Renal pelvis (tissue), 4 donors: ENCODE measurements around the gene VASH1. TPM values are rescaled to one million over a fixed set of nuclear protein-coding genes. Genes with fewer than 3 reads are reported as not detected.

Experiments
- DNase-seq: peaks from one replicate; pipeline ENCODE4 v3.0.0-alpha.2; 2013
- polyA plus RNA-seq, 3 donors: library from polyadenylated mRNA; unstranded; fragments of 120-200 nt; gene quantifications; one replicate each; pipeline ENCODE4 v1.2.1, GENCODE V29; 2013; ENCODE audit not compliant: insufficient read length in 3 of 3

Gene VASH1
- polyA plus RNA-seq, 3 donors: 36.7 to 44.5 (median 41.4) TPM

DNA sequence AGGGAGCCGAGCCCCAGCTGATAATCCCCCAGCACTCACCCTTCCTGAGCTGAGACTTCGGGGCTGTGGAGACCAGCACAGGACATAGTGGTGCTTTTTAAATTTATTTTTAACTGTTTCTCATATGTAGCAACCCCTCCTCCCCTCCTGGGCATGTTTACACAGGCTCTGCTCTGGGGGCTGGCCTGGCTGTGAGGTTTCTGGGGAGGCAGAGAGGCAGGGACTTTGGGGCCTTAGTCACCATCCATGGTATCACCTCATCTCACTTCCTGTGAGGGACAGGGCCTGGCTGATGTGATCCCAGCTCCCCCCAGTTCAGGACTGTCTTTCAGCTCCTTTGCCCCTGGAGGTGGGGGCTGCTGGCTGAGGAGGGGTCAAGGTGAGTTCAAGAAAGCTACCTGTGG, 20.4 kb downstream of the VASH1 start:
- no peak for DNase-seq

DNA sequence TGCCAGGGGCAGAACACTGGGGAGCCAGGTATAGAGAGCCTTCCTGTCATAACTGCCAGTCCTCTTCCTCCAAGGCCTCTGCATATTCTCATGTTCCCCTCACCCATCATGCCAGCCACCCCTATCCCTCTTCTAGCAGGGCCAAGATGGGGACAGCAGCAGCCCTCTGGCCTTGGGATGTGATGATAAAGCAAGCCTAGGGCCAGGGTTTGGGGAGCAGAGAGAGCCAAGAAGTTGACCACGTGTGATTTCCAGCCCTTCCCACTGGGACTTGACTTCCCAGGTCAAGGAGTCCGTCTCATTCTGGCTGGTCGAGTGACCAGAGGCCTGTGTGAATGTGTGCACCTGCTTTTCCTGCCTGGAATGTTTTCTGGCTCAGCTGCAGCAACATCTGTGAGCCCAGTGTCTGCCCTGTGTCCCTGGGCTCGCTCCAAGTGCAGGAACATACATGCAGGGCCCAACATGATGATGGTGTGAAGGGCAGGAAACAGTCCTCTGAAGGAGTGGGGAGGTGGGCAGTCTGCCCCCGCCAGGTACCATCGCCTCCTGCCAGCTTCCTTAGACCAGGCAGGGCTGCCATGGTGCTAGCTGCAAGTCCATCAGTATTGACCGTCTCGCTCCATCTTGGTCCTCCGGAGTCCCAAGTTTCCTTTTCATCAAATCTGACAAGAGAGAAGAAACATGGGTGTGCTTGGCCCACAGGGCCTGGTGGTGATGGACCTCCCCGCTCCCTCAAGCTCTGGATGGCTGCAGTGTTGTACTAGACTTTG, 21.0 kb downstream of the VASH1 start:
- no peak for DNase-seq

GRCh38 chr14:76782885-76783566, 21.8 kb downstream of the VASH1 start:
- no peak for DNase-seq

DNA sequence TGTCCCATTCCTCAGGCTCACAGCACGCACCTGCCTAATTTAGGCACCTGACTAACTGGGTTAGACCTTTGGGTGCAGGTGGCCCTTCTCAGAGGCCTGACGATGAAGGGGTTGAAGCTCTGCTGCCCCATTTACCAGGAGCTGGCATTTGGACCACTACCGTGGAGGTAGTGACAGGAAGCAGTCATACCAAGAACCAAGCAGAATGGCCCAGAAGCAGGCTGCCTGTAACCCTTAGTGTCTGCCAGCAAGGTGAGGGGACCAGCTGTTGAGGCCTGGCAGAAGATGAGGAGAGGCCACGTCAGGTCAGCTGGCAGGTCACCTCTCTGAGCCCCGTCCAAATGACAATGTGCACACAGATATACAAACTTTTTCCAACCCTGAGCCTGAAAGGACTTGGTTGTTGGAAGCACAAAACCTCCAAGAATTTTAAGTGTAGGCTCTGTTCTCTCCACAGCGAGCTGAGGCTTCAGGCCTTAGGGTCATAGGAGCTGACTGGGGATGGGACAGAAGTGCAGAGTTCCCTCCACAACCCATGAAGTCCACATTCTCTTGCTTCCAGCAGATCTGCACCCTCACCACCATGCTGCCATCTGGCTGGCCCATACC, 23.1 kb downstream of the VASH1 start:
- DNase-seq: no peak

DNA sequence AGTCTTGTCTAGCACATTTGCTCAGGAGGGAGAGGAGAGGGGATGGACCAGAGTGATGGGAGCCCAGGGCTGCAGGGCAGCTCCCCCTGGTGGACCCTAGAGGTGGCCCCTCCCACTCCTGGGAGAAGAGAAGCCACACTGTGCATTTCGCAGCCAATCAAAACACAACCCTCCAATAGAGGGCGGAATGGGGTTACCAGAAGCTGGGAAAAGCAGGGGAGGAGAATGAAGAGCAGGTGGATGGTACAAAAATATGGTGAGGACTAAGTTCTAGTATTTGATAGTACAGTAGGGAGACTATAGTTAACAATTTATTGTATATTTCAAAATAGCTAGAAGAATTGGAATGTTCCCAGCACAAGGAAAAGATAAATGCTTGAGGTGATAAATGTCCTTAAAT, 23.6 kb downstream of the VASH1 start:
- peak; percentile 78 for DNase-seq

DNA sequence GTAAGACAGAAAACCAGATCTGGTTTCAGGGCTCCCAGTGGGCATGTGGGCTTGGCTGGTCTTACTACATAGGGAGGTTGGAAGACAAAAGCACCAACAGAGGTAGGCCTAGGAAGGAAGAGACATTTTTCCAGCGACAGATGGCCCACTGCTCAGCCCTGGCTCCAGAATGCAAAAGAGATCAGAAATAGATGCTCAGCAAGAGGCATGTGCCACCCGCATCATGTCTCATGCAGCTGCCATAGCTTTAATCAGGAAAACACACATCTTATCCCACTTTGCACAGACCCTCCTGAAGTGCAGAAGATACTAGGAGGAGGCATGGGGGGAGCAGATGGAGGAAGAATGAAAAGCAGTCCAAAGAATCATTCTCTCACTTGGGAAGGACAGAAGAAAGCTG, 25.3 kb downstream of the VASH1 start:
- DNase-seq: no peak

- DNase-seq: no peak
Observed at GRCh38 chr14:76792422-76792821, 31.2 kb downstream of the VASH1 start.

DNA sequence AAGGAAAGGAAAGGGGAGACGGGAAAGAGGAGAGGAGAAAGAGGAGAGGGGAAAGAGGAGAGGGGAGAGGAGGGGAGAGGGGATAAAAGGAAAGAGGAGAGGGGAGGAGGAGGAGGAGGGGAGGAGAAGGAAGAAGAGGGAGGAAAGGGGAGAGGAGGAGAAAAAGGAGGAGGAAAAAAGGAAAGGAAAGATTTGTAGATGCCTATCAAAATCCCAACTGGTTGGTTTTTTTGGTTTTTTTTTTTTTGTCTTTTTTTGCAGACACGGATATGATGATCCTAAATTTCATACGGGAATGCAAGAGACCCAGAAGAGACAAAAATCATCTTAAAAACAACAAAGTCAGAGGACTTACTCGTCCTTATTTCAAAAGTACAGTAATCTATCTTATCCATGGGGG, 32.1 kb downstream of the VASH1 start:
- DNase-seq: no peak

DNA sequence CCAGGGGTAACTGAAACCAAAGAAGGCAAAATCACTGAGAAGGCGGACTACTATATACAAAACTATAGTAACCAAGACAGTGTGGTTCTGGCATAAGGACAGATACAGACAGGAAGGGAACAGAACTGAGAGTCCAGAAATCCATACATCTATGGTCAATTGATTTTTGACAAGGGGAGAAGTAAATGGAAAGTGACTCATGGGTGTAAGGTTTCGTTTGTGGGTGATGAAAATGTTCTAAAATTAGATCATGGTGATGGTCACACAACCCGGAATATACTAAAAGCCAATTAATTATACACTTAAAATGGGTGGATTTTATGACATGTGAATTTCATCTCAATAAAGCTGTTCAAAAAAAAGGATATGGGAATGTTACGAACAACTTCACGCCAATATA, 32.7 kb downstream of the VASH1 start:
- no peak for DNase-seq

DNA sequence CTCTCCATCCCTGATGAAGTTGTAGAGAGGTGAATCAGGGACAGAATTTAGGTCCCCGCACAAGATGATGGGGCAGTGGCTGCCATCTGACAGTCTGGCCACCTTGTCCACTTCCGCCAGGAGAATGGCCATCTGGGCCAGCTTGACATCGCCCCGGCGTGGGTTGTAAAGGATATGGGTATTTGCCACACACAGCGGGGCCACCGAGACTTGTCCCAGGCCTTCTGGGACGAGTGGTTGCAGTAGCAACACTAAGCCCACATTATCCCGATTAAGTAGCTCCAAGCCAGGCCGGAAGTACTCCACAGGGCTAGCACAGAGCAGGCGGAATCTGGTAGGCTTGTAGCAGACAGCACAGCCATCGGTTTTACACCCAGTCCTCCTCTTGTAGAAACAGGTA, 45.2 kb downstream of the VASH1 start:
- DNase-seq: no peak

- no peak for DNase-seq
Observed at GRCh38 chr14:76808011-76808410, 46.7 kb downstream of the VASH1 start.

- DNase-seq: no peak
Observed at GRCh38 chr14:76808990-76809389, 47.7 kb downstream of the VASH1 start.

- no peak for DNase-seq
Observed at GRCh38 chr14:76810525-76810924, 49.3 kb downstream of the VASH1 start.

- no peak for DNase-seq
Observed at GRCh38 chr14:76810953-76811400, 49.7 kb downstream of the VASH1 start.

GRCh38 chr14:76811561-76811960, 50.3 kb downstream of the VASH1 start:
- DNase-seq: no peak

- no peak for DNase-seq
Observed at GRCh38 chr14:76812093-76812421, 50.8 kb downstream of the VASH1 start.

- peak; percentile 94 for DNase-seq
Observed at GRCh38 chr14:76812422-76813383, 51.4 kb downstream of the VASH1 start, which contains the start of gene ANGEL1. ANGEL1 (minus strand) TSS chr14:76812882; CDS start chr14:76812827, 55 bp downstream.

DNA sequence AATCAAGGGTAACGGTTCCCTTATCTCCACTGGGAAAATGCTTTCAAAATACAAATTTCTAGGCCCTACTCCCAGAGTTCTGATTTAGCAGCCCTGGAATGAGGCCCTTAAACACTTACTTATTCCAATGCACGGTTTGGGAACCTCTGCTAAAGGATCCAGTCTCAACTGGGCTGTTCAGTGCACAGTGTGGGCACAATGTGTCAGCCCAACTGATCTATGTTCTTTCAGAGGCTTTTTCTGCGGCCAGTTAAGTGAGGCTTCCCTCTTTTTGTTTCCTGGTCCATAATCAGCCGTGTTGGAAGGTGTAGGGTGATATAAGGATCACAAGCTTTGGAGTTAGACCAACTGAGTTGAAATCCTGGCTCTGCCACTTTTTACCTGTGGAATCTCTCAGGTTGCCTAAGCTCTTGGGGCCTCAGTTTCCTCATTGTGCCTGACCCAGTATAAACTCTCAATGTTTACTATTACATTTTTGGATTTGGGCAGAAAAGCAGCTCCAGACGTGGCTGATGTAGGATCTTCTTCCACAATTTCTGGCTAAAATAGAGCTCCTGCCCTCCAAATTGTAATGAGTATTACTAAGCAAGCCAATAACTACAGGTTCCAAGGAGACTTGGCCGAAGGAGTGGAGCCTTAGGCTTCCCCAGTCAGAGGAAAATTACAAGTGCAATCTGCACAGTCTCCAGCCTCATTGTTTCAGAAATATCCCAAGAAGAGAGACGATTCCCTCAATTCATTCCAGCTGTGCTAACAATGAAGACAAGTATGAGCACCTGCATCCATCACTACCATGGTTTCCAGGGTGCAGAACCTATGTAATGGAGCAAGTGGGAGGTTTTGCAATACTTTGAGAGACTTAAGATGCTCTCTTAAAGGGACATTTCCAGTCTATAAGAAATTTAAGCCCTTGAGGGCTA, 53.7 kb downstream of the VASH1 start:
- no peak for DNase-seq

DNA sequence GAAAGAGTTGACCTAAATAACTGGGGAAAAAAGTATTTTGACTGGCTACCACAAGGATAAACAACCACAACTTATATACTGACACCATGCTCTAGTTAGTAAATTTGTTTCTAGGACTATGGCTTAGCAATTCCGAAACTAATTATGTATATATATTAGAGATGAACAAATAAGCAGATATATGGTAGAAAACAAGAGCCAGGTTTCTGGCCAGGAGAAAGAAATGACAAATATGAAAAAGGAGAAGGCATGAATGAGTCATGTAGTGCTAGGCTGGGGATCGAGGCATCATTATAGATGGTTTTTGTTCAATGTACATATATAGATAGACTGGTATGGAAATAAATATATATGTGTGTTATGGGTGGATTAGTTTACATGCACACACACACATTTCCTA, 59.4 kb downstream of the VASH1 start:
- DNase-seq: no peak

GRCh38 chr14:76826122-76826521, 64.9 kb downstream of the VASH1 start, which contains the start of gene LRRC74A:
LRRC74A (plus strand) TSS chr14:76826408; CDS start chr14:76826698, 290 bp downstream.
- no peak for DNase-seq
